GM18951 (cell line): ENCODE data around the gene KANK2.

Experiments
- POLR2A ChIP-seq: IDR thresholded peaks from 4 replicates; pipeline ENCODE4 v1.6.1; 2011; ENCODE audit warnings: mild to moderate bottlenecking; ENCODE audit not compliant: insufficient read length, insufficient read depth; ENCODE audit errors: extremely low read depth
- in situ Hi-C: fragments of 300-500 bp; cut with MboI; formaldehyde crosslinking; loops from one replicate; pipeline ENCODE4 v1.12.0; 2022; ENCODE audit warnings: low sequenced_read_pairs, mixed read lengths, inconsistent platforms; ENCODE audit not compliant: unreplicated experiment

The KANK2 gene

GRCh38 chr19:11197291-11198174, at the start of gene KANK2:
KANK2 (minus strand) TSS chr19:11197545; CDS start chr19:11194511, 3,034 bp downstream.
- TF ChIP-seq POLR2A = peak; percentile 62
- in situ Hi-C loops = no loop called here

GRCh38 chr19:11246941-11247340, 49.6 kb upstream of the KANK2 start:
- in situ Hi-C loops = no loop called here
- no peak for TF ChIP-seq POLR2A

- no peak for TF ChIP-seq POLR2A
- in situ Hi-C loops = no loop called here
Measured at GRCh38 chr19:11244846-11245589, 47.7 kb upstream of the KANK2 start.

- no peak for TF ChIP-seq POLR2A
- in situ Hi-C loops = no loop called here
Measured at GRCh38 chr19:11243798-11244169, 46.4 kb upstream of the KANK2 start.

GRCh38 chr19:11242864-11243797, 45.8 kb upstream of the KANK2 start:
- no peak for TF ChIP-seq POLR2A

GRCh38 chr19:11242025-11242424, 44.7 kb upstream of the KANK2 start:
- in situ Hi-C loops = no loop called here
- TF ChIP-seq POLR2A = no peak

More at GRCh38 chr19:11242864-11243797, 45.8 kb upstream of the KANK2 start:
- in situ Hi-C loops = no loop called here

GRCh38 chr19:11240008-11240444, 42.7 kb upstream of the KANK2 start:
- in situ Hi-C loops = no loop called here
- no peak for TF ChIP-seq POLR2A

- in situ Hi-C loops = no loop called here
Measured at GRCh38 chr19:11239377-11240000, 42.1 kb upstream of the KANK2 start, which contains the start of gene ANGPTL8. ANGPTL8 (plus strand) TSS chr19:11239619; CDS start chr19:11239638, 19 bp downstream.

GRCh38 chr19:11238781-11239376, 41.5 kb upstream of the KANK2 start:
- in situ Hi-C loops = no loop called here
- no peak for TF ChIP-seq POLR2A

More at GRCh38 chr19:11239377-11240000, 42.1 kb upstream of the KANK2 start, which contains the start of gene ANGPTL8:
- TF ChIP-seq POLR2A = no peak

GRCh38 chr19:11238041-11238440, 40.7 kb upstream of the KANK2 start:
- in situ Hi-C loops = no loop called here
- no peak for TF ChIP-seq POLR2A

GRCh38 chr19:11237321-11237720, 40.0 kb upstream of the KANK2 start:
- in situ Hi-C loops = no loop called here

GRCh38 chr19:11236324-11237301, 39.3 kb upstream of the KANK2 start:
- no peak for TF ChIP-seq POLR2A
- in situ Hi-C loops = no loop called here

More at GRCh38 chr19:11237321-11237720, 40.0 kb upstream of the KANK2 start:
- no peak for TF ChIP-seq POLR2A
